Stimulated activated CD8-positive, alpha-beta memory T cell treated with anti-CD3 and anti-CD28 coated beads, Interleukin-15, amount 100 ng/mL, for 4 hours (primary cell): ENCODE data around the gene NSMCE4A.
"Not testable (repeated sequence)": the region's sequence is repeated elsewhere in the genome, so short reads cannot be mapped to it uniquely, and the experiment has no call there.

ENCODE experiments used
- DNase-seq, 2 donors: peaks; one replicate each; pipeline ENCODE4 v3.0.0-alpha.2; 2020; ENCODE audit warnings: low read depth in 2 of 2

The NSMCE4A gene

GRCh38 chr10:121974535-121975294, at the start of gene NSMCE4A:
Gene NSMCE4A (minus strand): TSS chr10:121975217. CDS start chr10:121975165, 52 bp downstream.
- DNase-seq: peak; percentile 37 to 52

GRCh38 chr10:122023257-122023656, 48.2 kb upstream of the NSMCE4A start:
- DNase-seq: not testable (repeated sequence)

GRCh38 chr10:122022276-122022675, 47.3 kb upstream of the NSMCE4A start:
- DNase-seq: no peak

GRCh38 chr10:122021828-122022227, 46.8 kb upstream of the NSMCE4A start:
- DNase-seq: no peak

GRCh38 chr10:122021379-122021778, 46.4 kb upstream of the NSMCE4A start:
- no peak for DNase-seq

GRCh38 chr10:122020226-122020625, 45.2 kb upstream of the NSMCE4A start:
- DNase-seq: no peak

GRCh38 chr10:122019414-122019975, 44.5 kb upstream of the NSMCE4A start:
- no peak for DNase-seq

GRCh38 chr10:122018951-122019413, 44.0 kb upstream of the NSMCE4A start:
- DNase-seq: no peak

GRCh38 chr10:122018491-122018890, 43.5 kb upstream of the NSMCE4A start:
- DNase-seq: no peak

- not testable (repeated sequence) for DNase-seq
These were observed 42.9 kb upstream of the NSMCE4A start for GRCh38 chr10:122017926-122018325.

GRCh38 chr10:122014652-122015248, 39.7 kb upstream of the NSMCE4A start:
- no peak for DNase-seq

- DNase-seq: no peak
These were observed 38.3 kb upstream of the NSMCE4A start for GRCh38 chr10:122013311-122013780.

GRCh38 chr10:122012731-122013130, 37.7 kb upstream of the NSMCE4A start:
- DNase-seq: no peak

GRCh38 chr10:122010405-122011050, 35.5 kb upstream of the NSMCE4A start:
- DNase-seq: no peak

GRCh38 chr10:122007415-122007814, 32.4 kb upstream of the NSMCE4A start:
- DNase-seq: no peak

- DNase-seq: no peak
These were observed 26.7 kb upstream of the NSMCE4A start for GRCh38 chr10:122001698-122002097.

GRCh38 chr10:121999301-121999700, 24.3 kb upstream of the NSMCE4A start:
- DNase-seq: no peak

- no peak for DNase-seq
These were observed 23.4 kb upstream of the NSMCE4A start for GRCh38 chr10:121998462-121998861.

GRCh38 chr10:121994429-121994941, 19.5 kb upstream of the NSMCE4A start:
- DNase-seq: no peak

- not testable (repeated sequence) for DNase-seq
These were observed 16.7 kb upstream of the NSMCE4A start for GRCh38 chr10:121991727-121992126.

GRCh38 chr10:121990015-121990677, 15.1 kb upstream of the NSMCE4A start:
- DNase-seq: no peak
